ENCODE data around the gene PDE4B.

The PDE4B gene

DNA sequence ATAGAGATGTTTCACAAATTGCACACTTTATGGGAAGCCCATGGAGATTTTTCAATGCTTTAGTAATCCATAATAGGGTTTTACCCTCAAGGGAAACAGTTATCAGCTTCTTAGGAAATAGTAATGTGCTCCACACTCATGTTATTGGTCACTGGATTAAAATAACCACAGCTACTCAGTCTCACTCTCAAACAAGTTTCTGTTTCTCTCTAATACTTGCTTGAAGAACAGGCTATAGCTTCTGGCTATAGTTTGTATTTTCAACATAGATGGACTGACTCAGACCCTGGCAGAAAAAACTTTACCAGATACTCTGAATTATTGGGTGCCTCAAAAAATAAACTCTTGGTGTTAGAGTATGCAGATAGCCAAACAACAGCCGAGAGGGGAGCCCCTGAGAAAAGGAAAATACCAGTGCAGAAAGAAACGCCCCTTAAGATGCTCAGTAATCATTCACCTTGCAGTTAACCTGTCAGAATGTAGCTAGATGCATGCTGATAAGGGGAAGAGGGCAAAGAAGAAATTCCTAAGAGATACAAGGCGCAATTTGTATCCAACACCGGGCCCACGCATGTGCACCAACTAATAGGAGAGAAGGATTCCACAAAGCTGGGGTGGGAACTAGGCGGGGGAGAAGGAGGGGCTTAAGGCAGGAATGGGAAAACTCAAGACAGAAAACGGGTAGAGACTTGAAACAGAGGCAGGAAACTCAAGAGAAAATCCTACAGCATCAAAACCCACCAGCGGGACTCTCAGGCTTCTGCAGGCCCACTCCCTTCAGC, 30.4 kb upstream of the PDE4B start:
- no peak overlapping the region for H3K4me3 ChIP-seq (replicated peaks; ENCODE audit: low read depth, low read length)
- TF ChIP-seq, protein P1, sequence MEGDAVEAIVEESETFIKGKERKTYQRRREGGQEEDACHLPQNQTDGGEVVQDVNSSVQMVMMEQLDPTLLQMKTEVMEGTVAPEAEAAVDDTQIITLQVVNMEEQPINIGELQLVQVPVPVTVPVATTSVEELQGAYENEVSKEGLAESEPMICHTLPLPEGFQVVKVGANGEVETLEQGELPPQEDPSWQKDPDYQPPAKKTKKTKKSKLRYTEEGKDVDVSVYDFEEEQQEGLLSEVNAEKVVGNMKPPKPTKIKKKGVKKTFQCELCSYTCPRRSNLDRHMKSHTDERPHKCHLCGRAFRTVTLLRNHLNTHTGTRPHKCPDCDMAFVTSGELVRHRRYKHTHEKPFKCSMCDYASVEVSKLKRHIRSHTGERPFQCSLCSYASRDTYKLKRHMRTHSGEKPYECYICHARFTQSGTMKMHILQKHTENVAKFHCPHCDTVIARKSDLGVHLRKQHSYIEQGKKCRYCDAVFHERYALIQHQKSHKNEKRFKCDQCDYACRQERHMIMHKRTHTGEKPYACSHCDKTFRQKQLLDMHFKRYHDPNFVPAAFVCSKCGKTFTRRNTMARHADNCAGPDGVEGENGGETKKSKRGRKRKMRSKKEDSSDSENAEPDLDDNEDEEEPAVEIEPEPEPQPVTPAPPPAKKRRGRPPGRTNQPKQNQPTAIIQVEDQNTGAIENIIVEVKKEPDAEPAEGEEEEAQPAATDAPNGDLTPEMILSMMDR (IDR thresholded peaks at IDR 0.05; ENCODE audit: low read length, missing control alignments), result no peak
- DNase-seq (ENCODE audit: low read depth), result no peak

DNA sequence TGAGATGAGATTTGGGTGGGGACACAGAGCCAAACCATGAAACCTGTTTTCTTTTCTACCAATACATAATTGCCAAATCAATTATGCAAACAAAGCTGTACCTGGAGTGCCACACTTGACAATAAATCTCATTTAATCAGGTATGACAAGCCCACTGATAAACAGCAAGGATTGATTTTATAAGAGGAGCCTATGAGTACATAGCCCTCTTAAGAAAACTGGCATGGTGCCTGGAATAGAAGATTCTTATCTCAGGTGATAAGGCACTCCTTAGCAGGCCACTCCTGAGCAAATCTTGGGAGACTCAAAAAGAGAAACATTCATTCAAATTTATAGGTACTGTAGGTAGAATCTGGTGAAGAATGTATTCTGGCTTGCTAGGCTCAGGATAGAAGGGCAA, 28.6 kb upstream of the PDE4B start:
- TF ChIP-seq, protein P1 (IDR thresholded peaks at IDR 0.05; ENCODE audit: low read length, missing control alignments), result no peak
- no peak for DNase-seq (ENCODE audit: low read depth)

DNA sequence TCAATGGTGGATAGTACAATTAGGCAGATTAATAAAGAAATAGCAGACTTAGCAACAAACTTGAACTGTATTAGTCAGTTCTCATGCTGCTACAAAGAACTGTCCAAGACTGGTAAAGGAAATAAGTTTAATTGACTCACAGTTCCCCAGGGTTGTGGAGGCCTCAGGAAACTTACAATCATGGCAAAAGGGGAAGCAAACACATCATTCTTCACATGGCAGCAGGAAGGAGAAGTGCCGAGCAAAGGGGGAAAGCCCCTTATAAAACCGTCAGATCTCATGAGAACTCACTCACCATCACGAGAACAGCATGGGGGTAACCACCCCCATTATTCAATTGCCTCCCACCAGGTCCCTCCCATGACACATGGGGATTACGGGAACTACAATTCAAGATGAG, 27.1 kb upstream of the PDE4B start:
- TF ChIP-seq, protein P1 (IDR thresholded peaks at IDR 0.05; ENCODE audit: low read length, missing control alignments), result no peak
- H3K4me3 ChIP-seq (replicated peaks; ENCODE audit: low read depth, low read length), result no peak overlapping the region
- DNase-seq (ENCODE audit: low read depth), result no peak

More for the DNA sequence above, 28.6 kb upstream of the PDE4B start:
- no peak overlapping the region for H3K4me3 ChIP-seq (replicated peaks; ENCODE audit: low read depth, low read length)

DNA sequence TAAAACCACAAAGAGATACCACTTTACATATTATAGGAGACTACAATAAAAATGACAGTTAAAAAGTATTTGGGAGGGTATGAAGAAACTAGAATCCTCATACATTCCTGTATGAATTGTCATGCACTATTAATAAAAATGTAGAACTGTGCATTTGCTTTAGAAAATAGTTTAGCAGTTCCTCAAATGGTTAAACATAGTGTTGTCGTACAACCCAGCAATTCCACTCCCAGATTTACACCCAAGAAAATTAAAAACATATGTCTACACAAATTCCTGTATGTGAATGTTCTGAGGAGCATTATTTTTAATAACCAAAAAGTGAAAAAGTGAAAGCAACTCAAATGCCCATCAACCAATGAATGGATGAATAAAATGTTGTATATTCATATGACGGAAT, 23.1 kb upstream of the PDE4B start:
- no peak overlapping the region for H3K4me3 ChIP-seq (replicated peaks; ENCODE audit: low read depth, low read length)
- TF ChIP-seq, protein P1 (IDR thresholded peaks at IDR 0.05; ENCODE audit: low read length, missing control alignments), result no peak
- DNase-seq (ENCODE audit: low read depth), result no peak

DNA sequence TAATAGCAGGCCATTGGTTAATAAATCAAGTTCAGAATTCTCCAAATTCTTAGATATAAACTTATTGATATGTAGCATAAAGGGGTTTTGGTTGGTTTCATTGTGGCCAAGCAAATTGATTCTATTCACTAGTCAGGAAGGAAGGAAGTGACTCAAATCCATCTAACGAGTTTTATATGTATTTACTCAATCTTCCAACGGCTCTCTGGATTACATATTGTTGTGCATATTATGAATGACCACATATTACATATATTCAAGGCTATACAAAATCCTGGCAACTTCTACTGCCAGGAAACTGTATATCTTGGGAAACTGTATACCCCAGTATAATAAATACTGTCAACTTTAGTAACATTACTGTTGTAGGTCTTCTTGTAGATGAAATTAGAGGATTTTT, 20.1 kb upstream of the PDE4B start:
- TF ChIP-seq, protein P1 (IDR thresholded peaks at IDR 0.05; ENCODE audit: low read length, missing control alignments), result no peak
- no peak for DNase-seq (ENCODE audit: low read depth)
- H3K4me3 ChIP-seq (replicated peaks; ENCODE audit: low read depth, low read length), result no peak overlapping the region

DNA sequence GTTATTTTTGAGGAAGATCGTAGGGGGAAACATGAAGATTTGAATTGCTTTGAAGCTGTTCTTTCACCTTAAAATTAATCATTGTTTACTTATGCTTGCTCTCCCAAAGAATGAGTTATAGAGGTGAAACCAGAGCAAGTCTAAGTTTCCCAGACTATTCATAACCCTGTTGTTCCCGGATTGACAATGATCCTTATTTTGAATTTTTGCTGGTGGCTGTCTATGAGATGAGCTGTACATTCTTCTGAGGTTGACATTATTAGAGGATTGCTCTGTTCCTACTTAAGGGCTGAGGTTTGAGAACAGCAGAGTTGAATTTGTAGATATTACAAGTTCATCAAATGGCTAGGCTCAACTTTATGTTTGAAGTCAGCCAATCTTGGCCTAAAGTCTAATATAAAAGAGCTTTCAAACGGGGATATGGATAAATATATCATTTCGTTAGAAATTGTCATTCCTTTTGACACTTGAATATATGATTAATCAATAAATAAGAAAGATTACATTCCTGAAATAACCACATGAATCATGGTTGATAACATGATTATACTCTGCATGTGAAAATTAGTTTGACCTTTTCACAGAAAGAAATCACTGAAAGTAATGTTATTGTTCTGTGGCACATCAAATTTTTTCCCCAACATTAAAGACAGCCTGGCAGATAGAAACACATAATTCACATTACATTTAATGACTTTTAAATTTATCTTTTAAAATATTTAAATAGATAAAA, 19.1 kb upstream of the PDE4B start:
- no peak overlapping the region for H3K4me3 ChIP-seq (replicated peaks; ENCODE audit: low read depth, low read length)
- TF ChIP-seq, protein P1 (IDR thresholded peaks at IDR 0.05; ENCODE audit: low read length, missing control alignments), result no peak
- DNase-seq (ENCODE audit: low read depth), result no peak

All from fibroblast of pulmonary artery (primary cell).